Heart left ventricle (tissue), 16 donors: ENCODE results near the gene CACNA1C. TPM values are rescaled to one million over a fixed set of nuclear protein-coding genes. Genes with fewer than 3 reads are reported as not detected.
A peak's percentile ranks its signal among the peaks of the same experiment; 100 is the strongest.

Source experiments
- ATAC-seq, 4 donors: fragments of 200-7000 bp; cut with Tn5 transposase; one replicate each; pipeline ENCODE4 v1.9.1; 2020 to 2022; ENCODE audit warnings: moderate library complexity in 4 of 4, mild to moderate bottlenecking in 3 of 4, moderate number of reproducible peaks in 1 of 4
- DNase-seq, 5 donors: peaks; one replicate each; pipeline ENCODE4 v3.0.0-alpha.2; 2020
- H3K27ac ChIP-seq, 12 donors: fragments of 200-600 bp; sonication (generic) in 4 of 12; one replicate each; pipeline versions ENCODE4 v1.5.0 to v1.8.0; 2016 to 2022; ENCODE audit warnings: mild to moderate bottlenecking in 2 of 12
- H3K27me3 ChIP-seq, 9 donors: fragments of 200-600 bp; sonication (generic) in 2 of 9; one replicate each; pipeline versions ENCODE4 v1.5.1 to v1.8.0; 2016 to 2022; ENCODE audit warnings: mild to moderate bottlenecking in 3 of 9
- H3K36me3 ChIP-seq, 9 donors: fragments of 200-600 bp; sonication (generic) in 2 of 9; one replicate each; pipeline versions ENCODE4 v1.5.0 to v1.8.0; 2018 to 2022; ENCODE audit warnings: mild to moderate bottlenecking in 2 of 9
- H3K4me1 ChIP-seq, 12 donors: fragments of 200-600 bp; sonication (generic) in 4 of 12; one replicate each; pipeline versions ENCODE4 v1.5.0 to v1.8.0; 2016 to 2022; ENCODE audit warnings: mild to moderate bottlenecking in 3 of 12
- H3K4me3 ChIP-seq, 12 donors: fragments of 200-600 bp; sonication (generic) in 4 of 12; one replicate each; pipeline versions ENCODE4 v1.5.0 to v1.8.0; 2017 to 2022; ENCODE audit warnings: mild to moderate bottlenecking in 9 of 12, moderate library complexity in 4 of 12
- H3K9me3 ChIP-seq, 12 donors: fragments of 200-600 bp; sonication (generic) in 4 of 12; one replicate each; pipeline versions ENCODE4 v1.5.0 to v1.8.0; 2016 to 2022; ENCODE audit warnings: mild to moderate bottlenecking in 1 of 12
- POLR2A ChIP-seq, 2 donors: fragments of 450-650 bp; IDR thresholded peaks; one replicate each; pipeline ENCODE4 v1.6.1; 2017; ENCODE audit warnings: antibody characterized with exemption in 2 of 2, mild to moderate bottlenecking in 2 of 2, moderate library complexity in 2 of 2
- WGBS, 4 donors: extraction: QIAGEN DNeasy Blood & Tissue Kit in 2 of 4; methylation state at CpG; one replicate each; pipeline versions ENCODE4 v1.1.5 to v1.1.7; 2013 to 2018; 5-methylcytosine and 5-hydroxymethylcytosine counted together
- intact Hi-C, 10 donors: fragments of 100-400 bp; cut with DNase I; formaldehyde crosslinking; loops; one replicate each; pipeline versions ENCODE4 v1.11.1 to v1.14.2; 2022
- polyA plus RNA-seq, 2 donors: library from polyadenylated mRNA; stranded (reverse); fragments of 200-250 nt; gene quantifications; one replicate each; pipeline ENCODE4 v1.2.3, GENCODE V29; 2013
- total RNA-seq, 9 donors: library from RNA; depleted of rRNA in 2 of 9; stranded (reverse); fragments of >200 nt in 2 of 9; fragmentation: NEBNext Ultra II Directional in 3 of 9; extraction: Animal tissue kit (Norgen Biotek cat#: 25700) in 3 of 9; gene quantifications; one replicate each; pipeline versions ENCODE4 v1.1.0 to v1.2.4, GENCODE V29; 2016 to 2023
- TF ChIP-seq, protein P1 (sequence below), 12 donors: fragments of 200-600 bp; sonication (generic) in 4 of 12; IDR thresholded peaks; one replicate each; pipeline versions ENCODE4 v1.5.0 to v1.8.0; 2018 to 2022; ENCODE audit warnings: antibody characterized with exemption in 12 of 12, mild to moderate bottlenecking in 5 of 12
- donor health status: ischemic (EF 13 %, LVEDD 7.1; RV severe dilation, severe dysfunction).
- donor health status: healthy with polysubstance abuse.
- donor health status: DM: no; HTN: yes; CAD: no.
- donor health status: DM: no; HTN: no; CAD: no.
- donor health status: ischemic (EF 25% LVEDD 6.9; RV normal size, moderate dysfunction).
- donor health status: ischemic (EF 25% LVEDD 5.7; RV mildly dilated, moderate dysfunction).
- donor health status: healthy.
- donor health status: DM: yes; HTN: yes; CAD: no.
- donor health status: ischemic (EF 35%, LVEDD 5.7; RV mildly dilated, moderate dysfunction).
- donor health status: nonischemic (EF 11% LVEDD 7.7; RV severe dilation, severe dysfunction).
- donor health status: DM: yes; HTN: yes; CAD: no.
- donor health status: PGD.
- donor health status: ischemic (EF 29% LVEDD 5.4; RV normal size, mild dysfunction).
- donor health status: nonischemic (EF 23%, LVEDD 6.1; RV moderate dilation, normal function).

The CACNA1C gene
- total and polyA plus RNA-seq, 11 donors: 41.9 to 196 (median 164) TPM

DNA sequence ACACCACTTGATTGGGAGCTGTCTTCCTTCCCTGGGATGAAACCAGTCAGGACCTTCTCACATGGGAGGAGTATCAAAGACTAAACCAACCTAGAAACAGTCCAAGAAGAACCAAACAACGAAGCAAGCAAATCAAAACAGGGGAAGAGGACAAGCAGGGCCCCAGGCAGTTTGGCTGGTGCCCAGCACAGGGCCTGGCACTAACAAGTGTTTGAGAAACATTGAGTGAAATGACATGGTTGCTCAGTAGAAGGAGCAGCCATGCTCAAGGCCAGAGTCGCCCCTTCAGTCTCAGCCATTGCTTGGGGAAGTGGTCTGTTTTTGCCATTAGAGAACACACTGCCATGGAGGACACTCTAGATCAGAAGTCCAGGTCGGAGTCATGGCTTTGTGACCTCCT, 323.1 kb downstream of the CACNA1C start:
- intact Hi-C loops: loop anchor here in 1 of 10 donors (10.0 kb wide), 1 partner anchor 209 kb away; no protein-coding TSS in a partner anchor
- TF ChIP-seq POLR2A (IDR thresholded peaks at IDR 0.05): no peak
- DNase-seq (no peak), ATAC-seq (no peak)
- H3K27ac ChIP-seq: peak overlapping the region in 3 of 12 donors; percentile 0 to 19 (median 17)
- 67 to 79% (median 74%) methylated on average over 3 of the region's 3 CpGs for WGBS, 4 donors
- H3K36me3 ChIP-seq: no peaks in the 10 kb centered on the region
- no peaks in the 10 kb centered on the region for H3K9me3 ChIP-seq
- H3K4me3 ChIP-seq: no peak overlapping the region
- H3K27me3 ChIP-seq: no peaks in the 10 kb centered on the region
- peaks cover 0 to 84% (median 61%) of the 10 kb centered on the region in 12 donors for H3K4me1 ChIP-seq

GRCh38 chr12:2376908-2377657, 324.3 kb downstream of the CACNA1C start:
- intact Hi-C loops: loop anchor here in 1 of 10 donors (10.0 kb wide), 1 partner anchor 208 kb away; no protein-coding TSS in a partner anchor
- no peak for ATAC-seq
- no peaks in the 10 kb centered on the region for H3K36me3 ChIP-seq
- peaks cover 0 to 95% (median 67%) of the 10 kb centered on the region in 12 donors for H3K4me1 ChIP-seq
- no peak overlapping the region for H3K4me3 ChIP-seq
- no peaks in the 10 kb centered on the region for H3K9me3 ChIP-seq
- no peaks in the 10 kb centered on the region for H3K27me3 ChIP-seq
- no peak for DNase-seq
- WGBS, 4 donors: 68 to 71% (median 70%) methylated on average over 20 of the region's 20 CpGs
- peak overlapping the region in 1 of 12 donors; percentile 78 for H3K27ac ChIP-seq
- no peak for TF ChIP-seq POLR2A (IDR thresholded peaks at IDR 0.05)
- TF ChIP-seq, protein P1, sequence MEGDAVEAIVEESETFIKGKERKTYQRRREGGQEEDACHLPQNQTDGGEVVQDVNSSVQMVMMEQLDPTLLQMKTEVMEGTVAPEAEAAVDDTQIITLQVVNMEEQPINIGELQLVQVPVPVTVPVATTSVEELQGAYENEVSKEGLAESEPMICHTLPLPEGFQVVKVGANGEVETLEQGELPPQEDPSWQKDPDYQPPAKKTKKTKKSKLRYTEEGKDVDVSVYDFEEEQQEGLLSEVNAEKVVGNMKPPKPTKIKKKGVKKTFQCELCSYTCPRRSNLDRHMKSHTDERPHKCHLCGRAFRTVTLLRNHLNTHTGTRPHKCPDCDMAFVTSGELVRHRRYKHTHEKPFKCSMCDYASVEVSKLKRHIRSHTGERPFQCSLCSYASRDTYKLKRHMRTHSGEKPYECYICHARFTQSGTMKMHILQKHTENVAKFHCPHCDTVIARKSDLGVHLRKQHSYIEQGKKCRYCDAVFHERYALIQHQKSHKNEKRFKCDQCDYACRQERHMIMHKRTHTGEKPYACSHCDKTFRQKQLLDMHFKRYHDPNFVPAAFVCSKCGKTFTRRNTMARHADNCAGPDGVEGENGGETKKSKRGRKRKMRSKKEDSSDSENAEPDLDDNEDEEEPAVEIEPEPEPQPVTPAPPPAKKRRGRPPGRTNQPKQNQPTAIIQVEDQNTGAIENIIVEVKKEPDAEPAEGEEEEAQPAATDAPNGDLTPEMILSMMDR (IDR thresholded peaks at IDR 0.05): no peak

GRCh38 chr12:2378835-2379330, 326.1 kb downstream of the CACNA1C start:
- ATAC-seq (peak; percentile 12 to 69 (median 24)), DNase-seq (no peak)
- Histone ChIP-seq H3K4me1 (peaks cover 0 to 98% (median 71%) of the 10 kb centered on the region in 12 donors), H3K27ac (peak overlapping the region in 9 of 12 donors; percentile 22 to 78 (median 50)), H3K4me3 (no peak overlapping the region), H3K36me3 (no peaks in the 10 kb centered on the region), H3K27me3 (no peaks in the 10 kb centered on the region), H3K9me3 (no peaks in the 10 kb centered on the region)
- TF ChIP-seq, protein P1 (IDR thresholded peaks at IDR 0.05): no peak
- TF ChIP-seq POLR2A (IDR thresholded peaks at IDR 0.05): no peak
- WGBS, 4 donors: 53 to 69% (median 62%) methylated on average over 7 of the region's 7 CpGs
- intact Hi-C loops: loop anchor here in 1 of 10 donors (10.0 kb wide), 1 partner anchor 206 kb away; no protein-coding TSS in a partner anchor

DNA sequence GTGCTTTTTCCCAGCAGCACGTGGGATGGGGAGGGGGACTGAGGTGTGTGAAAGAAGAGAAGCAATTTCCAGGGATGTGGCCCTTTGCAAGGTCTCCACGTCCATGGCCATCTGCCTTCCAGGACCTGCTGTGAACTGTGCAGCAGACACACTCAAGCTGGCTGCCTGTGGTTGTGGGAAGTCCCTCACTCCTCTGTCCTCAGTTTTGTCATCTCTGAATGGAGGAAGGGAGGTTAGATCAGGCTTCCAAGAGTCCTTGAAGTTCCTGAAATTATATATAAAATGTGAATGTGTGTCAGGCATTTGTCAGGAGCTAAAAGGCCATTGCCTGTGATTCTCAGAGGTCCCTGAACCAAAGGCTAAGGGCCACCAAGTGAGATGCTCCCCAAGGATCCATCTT, 328.2 kb downstream of the CACNA1C start:
- WGBS, 4 donors: 78 to 88% (median 84%) methylated on average over 2 of the region's 2 CpGs
- TF ChIP-seq, protein P1 (IDR thresholded peaks at IDR 0.05): no peak
- TF ChIP-seq POLR2A (IDR thresholded peaks at IDR 0.05): no peak
- peaks cover 3 to 98% (median 66%) of the 10 kb centered on the region in 12 donors for H3K4me1 ChIP-seq
- DNase-seq (no peak), ATAC-seq (no peak)
- H3K36me3 ChIP-seq: no peaks in the 10 kb centered on the region
- H3K27me3 ChIP-seq: no peaks in the 10 kb centered on the region
- no peak overlapping the region for H3K4me3 ChIP-seq
- no peaks in the 10 kb centered on the region for H3K9me3 ChIP-seq
- intact Hi-C loops: loop anchor here in 6 of 10 donors (5.0 to 10.0 kb wide), 3 partner anchors 79 to 204 kb away; no protein-coding TSS in a partner anchor
- peak overlapping the region in 8 of 12 donors; percentile 4 to 78 (median 36) for H3K27ac ChIP-seq
